NCI-H345 treated with DMSO at 0.1 percent for 48 hours (cell line): ENCODE data around the gene ZNF548.

Experiments
- DNase-seq: peaks from one replicate; lab custom pipeline; 2025; ENCODE audit not compliant: unreplicated experiment; lab: John Stamatoyannopoulos, UW

ZNF548 gene

GRCh38 chr19:57395710-57396109 lies 6.1 kb downstream of the ZNF548 start:
- no peak for DNase-seq

- DNase-seq: no peak
Observed at GRCh38 chr19:57398868-57399267, 9.2 kb downstream of the ZNF548 start.

- DNase-seq: no peak
Observed at GRCh38 chr19:57403737-57404563, 14.3 kb downstream of the ZNF548 start.

- peak; percentile 21 for DNase-seq
Observed at GRCh38 chr19:57406516-57407123, 17.0 kb downstream of the ZNF548 start.

- peak; percentile 60 for DNase-seq
Observed at GRCh38 chr19:57410877-57411671, 21.4 kb downstream of the ZNF548 start, which contains the start of gene ZNF17. TSS of gene ZNF17 (plus strand) at chr19:57411161. CDS start at chr19:57413616, 2,455 bp downstream.

GRCh38 chr19:57419439-57419838 lies 29.8 kb downstream of the ZNF548 start:
- no peak for DNase-seq

- DNase-seq: no peak
Observed at GRCh38 chr19:57421037-57421436, 31.4 kb downstream of the ZNF548 start.

GRCh38 chr19:57434386-57435061 lies 44.9 kb downstream of the ZNF548 start:
- DNase-seq: peak; percentile 17

GRCh38 chr19:57435062-57435978 lies 45.7 kb downstream of the ZNF548 start, which contains the start of gene ZNF749:
TSS of gene ZNF749 (plus strand) at chr19:57435325. CDS start at chr19:57435579, 254 bp downstream.
- peak; percentile 87 for DNase-seq

- no peak for DNase-seq
Observed at GRCh38 chr19:57436417-57436816, 46.8 kb downstream of the ZNF548 start.

- DNase-seq: no peak
Observed at GRCh38 chr19:57437931-57438330, 48.3 kb downstream of the ZNF548 start.

- DNase-seq: no peak
Observed at GRCh38 chr19:57438925-57439324, 49.3 kb downstream of the ZNF548 start.

GRCh38 chr19:57441979-57442752 lies 52.5 kb downstream of the ZNF548 start:
- DNase-seq: no peak

GRCh38 chr19:57443121-57443696 lies 53.6 kb downstream of the ZNF548 start:
- DNase-seq: peak; percentile 38

GRCh38 chr19:57452307-57452706 lies 62.7 kb downstream of the ZNF548 start:
- no peak for DNase-seq
